Measurements from ENCODE around the gene LIPE. TPM values are rescaled to one million over a fixed set of nuclear protein-coding genes. Genes with fewer than 3 reads are reported as not detected.

LIPE gene
- total and polyA plus RNA-seq, 4 donors: 3.6 to 7.7 (median 4.5) TPM

DNA sequence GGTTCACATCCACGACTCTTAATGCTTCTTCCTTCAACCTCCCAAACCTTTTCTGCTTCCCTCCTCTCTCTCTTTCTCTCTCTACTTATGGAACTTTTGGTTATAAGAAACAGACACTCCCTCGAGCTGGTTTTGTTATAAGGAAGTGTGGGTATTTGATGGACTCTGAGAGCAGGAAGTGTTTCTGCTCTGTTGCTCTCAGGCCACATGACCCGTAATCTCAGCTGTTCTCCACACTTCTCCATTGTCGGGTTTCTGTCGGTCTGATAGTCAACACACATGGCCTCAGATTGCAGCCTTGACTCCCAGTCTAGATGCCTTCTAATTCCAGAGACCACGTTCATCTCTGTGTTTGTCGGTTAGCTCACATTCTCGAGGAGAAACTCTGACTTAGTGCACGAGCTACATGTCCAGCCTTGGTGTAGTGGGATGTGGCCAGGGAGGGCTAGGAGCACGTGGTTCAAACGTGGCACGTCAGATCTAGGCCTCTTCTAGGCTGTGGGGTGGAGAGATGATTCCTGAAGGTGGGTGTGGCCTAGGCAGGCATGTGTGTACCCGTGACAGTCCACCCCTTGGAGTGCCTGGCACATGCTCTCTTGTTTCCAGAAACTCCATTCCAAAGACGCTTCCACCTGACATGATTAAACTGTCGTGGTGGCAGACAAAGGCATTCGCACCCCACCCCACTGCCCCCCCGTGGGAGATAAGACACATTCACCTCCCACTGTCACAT is 63.4 kb downstream of the LIPE start:
- Histone ChIP-seq H3K4me1 (ENCODE audit: control insufficient read depth in 5 of 5, insufficient read depth in 5 of 5, low read length in 5 of 5) (no peaks in the 10 kb centered on the region), H3K27me3 (ENCODE audit: control insufficient read depth in 3 of 3, insufficient read depth in 3 of 3, low read length in 2 of 3) (no peaks in the 10 kb centered on the region), H3K9ac (ENCODE audit: insufficient read depth in 1 of 2, low read length in 2 of 2) (no peak overlapping the region), H3K4me3 (no peak overlapping the region), H3K9me3 (ENCODE audit: control insufficient read depth in 4 of 4, insufficient read depth in 3 of 4, low read length in 3 of 4) (peaks cover 0 to 5% (median 0%) of the 10 kb centered on the region in 4 donors), H3K27ac (ENCODE audit: low read depth in 1 of 2, low read length in 1 of 2) (no peak overlapping the region), H3K36me3 (ENCODE audit: control insufficient read depth in 4 of 4, insufficient read depth in 4 of 4, low read length in 4 of 4) (peaks cover 3 to 21% (median 13%) of the 10 kb centered on the region in 4 donors)
- TF ChIP-seq, protein P1, sequence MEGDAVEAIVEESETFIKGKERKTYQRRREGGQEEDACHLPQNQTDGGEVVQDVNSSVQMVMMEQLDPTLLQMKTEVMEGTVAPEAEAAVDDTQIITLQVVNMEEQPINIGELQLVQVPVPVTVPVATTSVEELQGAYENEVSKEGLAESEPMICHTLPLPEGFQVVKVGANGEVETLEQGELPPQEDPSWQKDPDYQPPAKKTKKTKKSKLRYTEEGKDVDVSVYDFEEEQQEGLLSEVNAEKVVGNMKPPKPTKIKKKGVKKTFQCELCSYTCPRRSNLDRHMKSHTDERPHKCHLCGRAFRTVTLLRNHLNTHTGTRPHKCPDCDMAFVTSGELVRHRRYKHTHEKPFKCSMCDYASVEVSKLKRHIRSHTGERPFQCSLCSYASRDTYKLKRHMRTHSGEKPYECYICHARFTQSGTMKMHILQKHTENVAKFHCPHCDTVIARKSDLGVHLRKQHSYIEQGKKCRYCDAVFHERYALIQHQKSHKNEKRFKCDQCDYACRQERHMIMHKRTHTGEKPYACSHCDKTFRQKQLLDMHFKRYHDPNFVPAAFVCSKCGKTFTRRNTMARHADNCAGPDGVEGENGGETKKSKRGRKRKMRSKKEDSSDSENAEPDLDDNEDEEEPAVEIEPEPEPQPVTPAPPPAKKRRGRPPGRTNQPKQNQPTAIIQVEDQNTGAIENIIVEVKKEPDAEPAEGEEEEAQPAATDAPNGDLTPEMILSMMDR (IDR thresholded peaks at IDR 0.05; ENCODE audit: control extremely low read depth, extremely low read depth): no peak
- DNase-seq (no peak), ATAC-seq (ENCODE audit: insufficient read depth, low FRiP score) (no peak)
- 86 to 88% methylated on average over 17 of the region's 17 CpGs for WGBS, 2 donors

DNA sequence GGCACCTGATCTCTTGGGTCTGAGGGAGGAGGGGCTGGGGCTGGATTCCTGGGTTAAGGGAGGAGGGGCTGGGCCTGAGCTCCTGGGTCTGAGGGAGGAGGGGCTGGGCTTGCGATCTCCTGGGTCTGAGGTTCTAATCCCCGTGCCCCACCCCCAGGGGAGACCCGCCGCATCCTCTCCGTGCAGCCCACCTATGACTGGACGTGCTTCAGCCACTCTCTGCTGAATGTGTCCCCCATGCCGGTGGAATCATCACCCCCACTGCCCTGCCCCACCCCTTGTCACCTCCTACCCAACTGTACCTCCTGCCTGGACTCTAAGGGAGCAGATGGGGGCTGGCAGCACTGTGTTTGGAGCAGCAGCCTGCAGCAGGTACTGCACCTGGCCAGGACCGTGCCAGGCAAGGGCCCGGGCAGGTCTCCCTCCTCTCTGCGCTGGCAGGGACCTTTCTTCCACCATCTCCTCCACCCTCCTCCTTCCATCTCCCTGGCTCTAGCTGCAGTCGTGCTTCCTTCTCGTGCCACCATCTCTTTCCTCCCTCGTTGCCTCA is 64.2 kb downstream of the LIPE start:
- WGBS, 2 donors: 92 to 93% methylated on average over 13 of the region's 13 CpGs
- Histone ChIP-seq H3K27me3 (ENCODE audit: control insufficient read depth in 3 of 3, insufficient read depth in 3 of 3, low read length in 2 of 3) (no peaks in the 10 kb centered on the region), H3K4me3 (no peak overlapping the region), H3K36me3 (ENCODE audit: control insufficient read depth in 4 of 4, insufficient read depth in 4 of 4, low read length in 4 of 4) (peaks cover 3 to 19% (median 13%) of the 10 kb centered on the region in 4 donors), H3K4me1 (ENCODE audit: control insufficient read depth in 5 of 5, insufficient read depth in 5 of 5, low read length in 5 of 5) (no peaks in the 10 kb centered on the region), H3K9ac (ENCODE audit: insufficient read depth in 1 of 2, low read length in 2 of 2) (no peak overlapping the region), H3K27ac (ENCODE audit: low read depth in 1 of 2, low read length in 1 of 2) (no peak overlapping the region), H3K9me3 (ENCODE audit: control insufficient read depth in 4 of 4, insufficient read depth in 3 of 4, low read length in 3 of 4) (peaks cover 0 to 5% (median 0%) of the 10 kb centered on the region in 4 donors)
- TF ChIP-seq, protein P1 (IDR thresholded peaks at IDR 0.05; ENCODE audit: control extremely low read depth, extremely low read depth): no peak
- no peak for ATAC-seq (ENCODE audit: insufficient read depth, low FRiP score)
- DNase-seq: no peak

DNA sequence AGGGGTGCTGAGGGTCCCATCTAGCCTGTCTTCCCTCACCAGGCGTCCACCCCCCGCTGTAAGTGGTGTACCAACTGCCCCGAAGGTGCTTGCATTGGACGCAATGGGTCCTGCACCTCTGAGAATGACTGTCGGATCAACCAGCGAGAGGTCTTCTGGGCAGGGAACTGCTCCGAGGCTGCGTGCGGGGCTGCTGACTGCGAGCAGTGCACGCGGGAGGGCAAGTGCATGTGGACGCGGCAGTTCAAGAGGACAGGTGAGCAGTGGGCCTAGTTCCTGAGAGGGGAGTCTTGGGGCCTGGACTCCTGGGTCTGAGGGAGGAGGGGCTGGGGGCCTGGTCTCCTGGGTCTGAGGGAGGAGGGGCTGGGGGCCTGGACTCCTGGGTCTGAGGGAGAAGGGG is 64.8 kb downstream of the LIPE start:
- H3K4me3 ChIP-seq: no peak overlapping the region
- peaks cover 0 to 5% (median 0%) of the 10 kb centered on the region in 4 donors for H3K9me3 ChIP-seq (ENCODE audit: control insufficient read depth in 4 of 4, insufficient read depth in 3 of 4, low read length in 3 of 4)
- no peaks in the 10 kb centered on the region for H3K4me1 ChIP-seq (ENCODE audit: control insufficient read depth in 5 of 5, insufficient read depth in 5 of 5, low read length in 5 of 5)
- WGBS, 2 donors: 97 to 98% methylated on average over 14 of the region's 14 CpGs
- DNase-seq (no peak), ATAC-seq (ENCODE audit: insufficient read depth, low FRiP score) (no peak)
- H3K9ac ChIP-seq (ENCODE audit: insufficient read depth in 1 of 2, low read length in 2 of 2): no peak overlapping the region
- H3K27me3 ChIP-seq (ENCODE audit: control insufficient read depth in 3 of 3, insufficient read depth in 3 of 3, low read length in 2 of 3): no peaks in the 10 kb centered on the region
- H3K36me3 ChIP-seq (ENCODE audit: control insufficient read depth in 4 of 4, insufficient read depth in 4 of 4, low read length in 4 of 4): peaks cover 3 to 21% (median 17%) of the 10 kb centered on the region in 4 donors
- TF ChIP-seq, protein P1 (IDR thresholded peaks at IDR 0.05; ENCODE audit: control extremely low read depth, extremely low read depth): no peak
- H3K27ac ChIP-seq (ENCODE audit: low read depth in 1 of 2, low read length in 1 of 2): no peak overlapping the region
